K562 (cell line): ENCODE measurements around the gene DAPP1. TPM values are rescaled to one million over a fixed set of nuclear protein-coding genes. Genes with fewer than 3 reads are reported as not detected.

ENCODE experiments used
- ARID3A ChIP-seq: IDR thresholded peaks from 2 replicates; pipeline ENCODE4 v1.6.1; 2012; ENCODE audit warnings: low read depth, low read length, improper control_type of control experiment, borderline replicate concordance
- ATF1 ChIP-seq, 2 experiments: fragments of 450-650 bp in 1 of 2; IDR thresholded peaks; 2 replicates each; pipeline ENCODE4 v1.6.1; 2016; ENCODE audit warnings: missing compliant biosample characterization in 1 of 2, missing genetic modification characterization in 1 of 2
- CTCFL ChIP-seq: IDR thresholded peaks from 2 replicates; pipeline ENCODE4 v1.6.1; 2011; ENCODE audit warnings: borderline replicate concordance, low read depth, mild to moderate bottlenecking, moderate library complexity, low read length; ENCODE audit not compliant: insufficient read depth, poor library complexity, severe bottlenecking
- DDX20 ChIP-seq: fragments of 450-650 bp; IDR thresholded peaks from 2 replicates; pipeline ENCODE4 v1.6.1; 2016; ENCODE audit warnings: missing genetic modification characterization, low read depth, mild to moderate bottlenecking, missing compliant biosample characterization, moderate library complexity
- DEAF1 ChIP-seq: fragments of 450-650 bp; formaldehyde crosslinking; IDR thresholded peaks from 2 replicates; pipeline ENCODE4 v1.4.0; 2020; ENCODE audit warnings: mild to moderate bottlenecking, moderate library complexity
- HEY1 ChIP-seq: fragments of 250-450 bp; sonication (Bioruptor Pico); IDR thresholded peaks from 2 replicates; pipeline ENCODE4 v1.5.0; 2020; ENCODE audit warnings: mild to moderate bottlenecking, moderate library complexity, borderline replicate concordance
- HMG20A ChIP-seq: fragments of 450-650 bp; formaldehyde crosslinking; conservative IDR thresholded peaks from 2 replicates; pipeline ENCODE4 v1.4.0; 2020; ENCODE audit warnings: mild to moderate bottlenecking, mixed read lengths
- HMG20B ChIP-seq: fragments of 250-450 bp; sonication (Bioruptor Pico); IDR thresholded peaks from 2 replicates; pipeline ENCODE4 v1.5.0; 2021; ENCODE audit warnings: mild to moderate bottlenecking
- HNRNPH1 ChIP-seq: fragments of 200-400 bp; formaldehyde crosslinking; optimal IDR thresholded peaks from 2 replicates; pipeline ENCODE3; 2017; ENCODE audit warnings: low read depth, mild to moderate bottlenecking, low read length, moderate library complexity
- KAT8 ChIP-seq: fragments of 450-650 bp; IDR thresholded peaks from 2 replicates; pipeline ENCODE4 v1.6.1; 2016; ENCODE audit warnings: low read depth, mild to moderate bottlenecking
- PML ChIP-seq: IDR thresholded peaks from 2 replicates; pipeline ENCODE4 v1.6.1; 2012; ENCODE audit warnings: low read length, inconsistent platforms
- RAD21 ChIP-seq, 2 experiments: fragments of 250-450 bp in 1 of 2; fragments of 450-650 bp in 1 of 2; sonication (Bioruptor Pico) in 1 of 2; formaldehyde crosslinking in 1 of 2; IDR thresholded peaks in 1 of 2; conservative IDR thresholded peaks in 1 of 2; 2 replicates each; pipeline versions ENCODE4 v1.4.0 to v1.8.0; 2020 to 2022; ENCODE audit warnings: mild to moderate bottlenecking in 2 of 2, moderate library complexity in 1 of 2
- RFX5 ChIP-seq: IDR thresholded peaks from 2 replicates; pipeline ENCODE4 v1.6.1; 2011; ENCODE audit warnings: low read depth, mild to moderate bottlenecking, improper control_type of control experiment, low read length
- RNF2 ChIP-seq: sonication (generic); IDR thresholded peaks from 2 replicates; pipeline ENCODE4 v1.6.1; 2016
- TCF3 ChIP-seq: sonication (generic); formaldehyde crosslinking; IDR thresholded peaks from 2 replicates; pipeline ENCODE4 v1.4.0; 2020; ENCODE audit warnings: mild to moderate bottlenecking, missing genetic modification reagents
- TRIM24 ChIP-seq, 2 experiments: fragments of 450-650 bp; IDR thresholded peaks; 2 replicates each; pipeline ENCODE4 v1.6.1; 2016
- ZMIZ1 ChIP-seq, 2 experiments: fragments of 150-350 bp in 1 of 2; IDR thresholded peaks; 2 replicates each; pipeline ENCODE4 v1.6.1; 2012 to 2016; ENCODE audit warnings: low read depth in 2 of 2, low read length in 2 of 2, mild to moderate bottlenecking in 1 of 2, moderate library complexity in 1 of 2
- ZNF282 ChIP-seq: sonication (generic); formaldehyde crosslinking; IDR thresholded peaks from 2 replicates; pipeline ENCODE4 v1.8.1; 2023; ENCODE audit warnings: missing genetic modification reagents
- ZZZ3 ChIP-seq: fragments of 450-650 bp; IDR thresholded peaks from 2 replicates; pipeline ENCODE4 v1.6.1; 2016; ENCODE audit warnings: antibody characterized with exemption, mild to moderate bottlenecking, moderate library complexity
- polyA plus RNA-seq, 8 experiments: library from polyadenylated mRNA; depleted of rRNA in 4 of 8; stranded (reverse) in 5 of 8; unstranded in 3 of 8; fragments of >200 nt; fragmentation: Nextera tagmentation in 2 of 8; fragmentation: Illumina TruSeq in 1 of 8; extraction: Ambion mirVana in 2 of 8; extraction: Trizol in 1 of 8; gene quantifications; 2 replicates each; pipeline versions ENCODE4 v1.2.1 to v1.2.3, GENCODE V29; 2011 to 2014; ENCODE audit warnings: inconsistent platforms in 1 of 8, missing spikeins in 1 of 8
- total RNA-seq, 7 experiments: library from RNA; depleted of rRNA in 6 of 7; stranded (reverse); fragments of >200 nt in 6 of 7; fragmentation: Illumina TruSeq in 2 of 7; extraction: Trizol in 2 of 7; gene quantifications; 2 replicates each; pipeline versions ENCODE4 v1.2.1 to v1.2.3, GENCODE V29; 2011 to 2021; ENCODE audit warnings: low replicate concordance in 1 of 7

The DAPP1 gene
- total and polyA plus RNA-seq, 9 of the 15 experiments (the other 6 are each of a cell fraction or from before 2014, with no cell fraction given): 1.9 to 7.2 (median 3.6) TPM

- TF ChIP-seq RAD21 (CRISPR knock-in tag; conservative IDR thresholded peaks at IDR 0.05 in 1 of 2, IDR thresholded peaks at IDR 0.05 in 1 of 2) (no peak), RNF2 (no peak), CTCFL (no peak), HNRNPH1 (no peak), ARID3A (no peak), PML (0 out of 2 replicates have a peak, but pooled peaks have one; percentile 37), ZZZ3 (no peak), TCF3 (CRISPR knock-in tag) (no peak), KAT8 (no peak), ZNF282 (CRISPR knock-in tag) (no peak), HEY1 (CRISPR knock-in tag) (no peak), RFX5 (no peak), ZMIZ1 (IDR thresholded peaks at IDR 0.05; ENCODE audit: low read depth in 2 of 2, low read length in 2 of 2) (no peak), TRIM24 (IDR thresholded peaks at IDR 0.05) (no peak), HMG20A (CRISPR knock-in tag) (no peak), DDX20 (no peak), DEAF1 (CRISPR knock-in tag) (no peak), HMG20B (CRISPR knock-in tag) (no peak), ATF1 (CRISPR knock-in tag; IDR thresholded peaks at IDR 0.05) (no peak), ATF1 (tag; IDR thresholded peaks at IDR 0.05) (peak; percentile 63)
These were observed 77.8 kb downstream of the DAPP1 start, which contains the start of gene LAMTOR3 (continued) for GRCh38 chr4:99894161-99894997.
